Mesothelial cell of epicardium (in vitro differentiated cells): Measurements from ENCODE around the gene HAUS5. TPM values are rescaled to one million over a fixed set of nuclear protein-coding genes. Genes with fewer than 3 reads are reported as not detected.
"Not testable (repeated sequence)": the region's sequence is repeated elsewhere in the genome, so short reads cannot be mapped to it uniquely, and the experiment has no call there.

Experiments used
- DNase-seq, 2 experiments: peaks; one replicate each; pipeline ENCODE4 v3.0.0; 2021; ENCODE audit warnings: low spot score in 2 of 2; ENCODE audit not compliant: unreplicated experiment in 2 of 2
- H3K27ac Mint-ChIP-seq: 2 replicates; pipeline ENCODE4 v1.8.0; 2021; ENCODE audit warnings: mixed read lengths
- H3K27me3 Mint-ChIP-seq: 2 replicates; pipeline ENCODE4 v1.8.0; 2021; ENCODE audit warnings: low read depth, mixed read lengths
- H3K36me3 Mint-ChIP-seq: 2 replicates; pipeline ENCODE4 v1.8.0; 2021; ENCODE audit warnings: mixed read lengths
- H3K4me1 Mint-ChIP-seq: 2 replicates; pipeline ENCODE4 v1.8.0; 2021; ENCODE audit warnings: mixed read lengths
- H3K4me3 Mint-ChIP-seq: 2 replicates; pipeline ENCODE4 v1.8.0; 2021; ENCODE audit warnings: mild to moderate bottlenecking, moderate library complexity, mixed read lengths
- H3K9me3 Mint-ChIP-seq: 2 replicates; pipeline ENCODE4 v1.8.0; 2021; ENCODE audit warnings: mixed read lengths
- total RNA-seq: library from RNA; stranded (reverse); gene quantifications from 3 replicates; pipeline ENCODE4 v1.2.1, GENCODE V29; 2021
- TF ChIP-seq, protein P1 (sequence below): fragments of 200-600 bp; sonication (generic); IDR thresholded peaks from one replicate; pipeline ENCODE4 v1.5.0; 2021; ENCODE audit warnings: antibody characterized with exemption; ENCODE audit not compliant: unreplicated experiment

Gene HAUS5
- total RNA-seq, 1 donor from 2014 or later = 28.7 TPM

DNA sequence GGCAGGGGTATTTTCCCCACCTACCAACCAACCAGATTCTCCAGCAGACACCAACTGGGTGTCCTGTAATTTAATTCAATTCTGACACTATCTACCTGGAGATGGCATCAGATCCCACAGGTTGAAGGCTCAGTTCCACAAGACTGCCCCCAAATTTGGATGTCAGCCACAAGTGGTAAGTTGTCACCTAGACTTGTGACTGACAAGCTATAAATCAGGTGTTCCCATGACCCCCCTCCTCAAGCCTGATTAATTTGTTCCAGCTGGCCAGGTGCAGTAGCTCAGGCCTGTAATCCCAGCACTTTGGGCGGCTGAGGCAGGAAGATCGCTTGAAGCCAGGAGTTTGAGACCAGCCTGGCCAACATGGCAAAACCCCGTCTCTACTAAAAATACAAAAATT is 10.6 kb upstream of the HAUS5 start:
- H3K36me3 Mint-ChIP-seq = no peaks in the 10 kb centered on the region
- H3K27ac Mint-ChIP-seq = no peak overlapping the region
- H3K9me3 Mint-ChIP-seq = no peaks in the 10 kb centered on the region
- H3K4me3 Mint-ChIP-seq = no peak overlapping the region
- peaks cover 22% of the 10 kb centered on the region for H3K27me3 Mint-ChIP-seq
- TF ChIP-seq, protein P1, sequence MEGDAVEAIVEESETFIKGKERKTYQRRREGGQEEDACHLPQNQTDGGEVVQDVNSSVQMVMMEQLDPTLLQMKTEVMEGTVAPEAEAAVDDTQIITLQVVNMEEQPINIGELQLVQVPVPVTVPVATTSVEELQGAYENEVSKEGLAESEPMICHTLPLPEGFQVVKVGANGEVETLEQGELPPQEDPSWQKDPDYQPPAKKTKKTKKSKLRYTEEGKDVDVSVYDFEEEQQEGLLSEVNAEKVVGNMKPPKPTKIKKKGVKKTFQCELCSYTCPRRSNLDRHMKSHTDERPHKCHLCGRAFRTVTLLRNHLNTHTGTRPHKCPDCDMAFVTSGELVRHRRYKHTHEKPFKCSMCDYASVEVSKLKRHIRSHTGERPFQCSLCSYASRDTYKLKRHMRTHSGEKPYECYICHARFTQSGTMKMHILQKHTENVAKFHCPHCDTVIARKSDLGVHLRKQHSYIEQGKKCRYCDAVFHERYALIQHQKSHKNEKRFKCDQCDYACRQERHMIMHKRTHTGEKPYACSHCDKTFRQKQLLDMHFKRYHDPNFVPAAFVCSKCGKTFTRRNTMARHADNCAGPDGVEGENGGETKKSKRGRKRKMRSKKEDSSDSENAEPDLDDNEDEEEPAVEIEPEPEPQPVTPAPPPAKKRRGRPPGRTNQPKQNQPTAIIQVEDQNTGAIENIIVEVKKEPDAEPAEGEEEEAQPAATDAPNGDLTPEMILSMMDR = no peak
- no peaks in the 10 kb centered on the region for H3K4me1 Mint-ChIP-seq
- DNase-seq = no peak

DNA sequence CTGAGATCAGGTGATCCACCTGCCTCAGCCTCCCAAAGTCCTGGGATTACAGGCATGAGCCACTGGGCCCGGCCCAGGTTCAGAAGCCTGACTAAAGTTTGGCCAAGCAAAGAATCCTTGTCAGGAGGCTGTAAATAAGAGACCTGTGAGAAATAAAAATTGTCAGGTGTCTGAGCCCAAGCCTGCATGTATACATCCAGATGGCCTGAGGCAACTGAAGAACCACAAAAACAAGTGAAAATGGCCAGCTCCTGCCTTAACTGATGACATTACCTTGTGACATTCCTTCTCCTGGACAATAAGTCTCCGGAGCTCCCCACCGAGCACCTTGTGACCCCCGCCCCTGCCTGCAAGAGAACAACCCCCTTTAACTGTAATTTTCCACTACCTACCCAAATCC is 8.1 kb upstream of the HAUS5 start:
- not testable (repeated sequence) for H3K27ac Mint-ChIP-seq, H3K4me3 Mint-ChIP-seq, H3K36me3 Mint-ChIP-seq, DNase-seq, H3K4me1 Mint-ChIP-seq
- Mint-ChIP-seq H3K27me3 (peaks cover 24% of the 10 kb centered on the region), H3K9me3 (peaks cover 11% of the 10 kb centered on the region)

DNA sequence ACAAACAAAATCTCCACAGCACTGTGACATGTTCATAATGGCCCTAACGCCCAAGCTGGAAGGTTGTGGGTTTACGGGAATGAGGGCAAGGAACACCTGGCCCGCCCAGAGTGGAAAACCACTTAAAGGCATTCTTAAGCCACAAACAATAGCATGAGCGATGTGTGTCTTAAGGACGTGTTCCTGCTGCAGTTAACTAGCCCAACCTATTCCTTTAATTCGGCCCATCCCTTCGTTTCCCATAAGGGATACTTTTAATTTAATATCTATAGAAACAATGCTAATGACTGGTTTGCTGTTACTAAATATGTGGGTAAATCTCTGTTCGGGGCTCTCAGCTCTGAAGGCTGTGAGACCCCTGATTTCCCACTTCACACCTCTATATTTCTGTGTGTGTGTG is 5.4 kb upstream of the HAUS5 start:
- DNase-seq, H3K27ac Mint-ChIP-seq, H3K4me1 Mint-ChIP-seq, H3K36me3 Mint-ChIP-seq, H3K4me3 Mint-ChIP-seq, H3K27me3 Mint-ChIP-seq: not testable (repeated sequence)
- H3K9me3 Mint-ChIP-seq = peaks cover 11% of the 10 kb centered on the region

DNA sequence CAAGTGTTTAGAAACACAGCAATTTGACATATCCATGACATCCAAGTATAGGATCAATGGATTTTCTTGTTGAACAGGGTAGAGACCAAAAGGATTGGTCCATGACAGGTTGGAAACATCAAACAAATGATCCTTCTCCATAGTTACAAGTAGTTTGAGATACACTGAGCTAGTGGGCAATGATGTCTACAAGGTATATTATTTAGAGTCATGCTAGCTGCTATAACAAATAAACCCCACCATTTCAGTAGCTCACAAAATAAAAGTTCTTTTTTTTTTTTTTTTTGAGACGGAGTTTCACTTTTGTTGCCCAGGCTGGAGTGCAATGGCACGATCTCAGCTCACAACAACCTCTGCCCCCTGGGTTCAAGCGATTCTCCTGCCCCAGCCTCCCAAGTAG is 4.9 kb upstream of the HAUS5 start:
- no peak overlapping the region for H3K27ac Mint-ChIP-seq
- TF ChIP-seq, protein P1 = no peak
- peaks cover 11% of the 10 kb centered on the region for H3K9me3 Mint-ChIP-seq
- H3K4me1 Mint-ChIP-seq = no peaks in the 10 kb centered on the region
- peaks cover 6% of the 10 kb centered on the region for H3K27me3 Mint-ChIP-seq
- no peak for DNase-seq
- no peaks in the 10 kb centered on the region for H3K36me3 Mint-ChIP-seq
- no peak overlapping the region for H3K4me3 Mint-ChIP-seq

DNA sequence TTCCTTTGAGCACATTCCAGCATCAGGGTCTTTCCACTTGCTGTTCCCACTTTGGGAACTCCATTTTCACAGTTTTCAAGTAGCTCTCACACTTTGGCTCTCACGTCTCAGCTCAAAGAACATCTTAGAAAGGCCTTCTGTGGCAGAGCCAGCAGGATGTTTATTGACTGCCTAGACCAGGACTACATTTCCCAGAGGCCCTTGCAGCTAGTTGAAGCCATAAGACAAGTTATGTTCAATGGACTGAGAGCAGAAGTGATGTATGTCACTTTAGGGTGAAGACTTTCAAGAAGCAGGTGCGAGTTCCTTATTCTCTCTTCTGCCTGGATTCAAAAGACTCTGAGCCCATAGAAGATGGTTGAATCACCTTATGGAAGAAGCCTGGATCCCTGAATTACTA is 4.3 kb upstream of the HAUS5 start:
- TF ChIP-seq, protein P1 = no peak
- Mint-ChIP-seq H3K27me3 (peaks cover 4% of the 10 kb centered on the region), H3K4me3 (no peak overlapping the region), H3K27ac (no peak overlapping the region), H3K36me3 (no peaks in the 10 kb centered on the region), H3K4me1 (no peaks in the 10 kb centered on the region), H3K9me3 (peaks cover 11% of the 10 kb centered on the region)
- DNase-seq = no peak

DNA sequence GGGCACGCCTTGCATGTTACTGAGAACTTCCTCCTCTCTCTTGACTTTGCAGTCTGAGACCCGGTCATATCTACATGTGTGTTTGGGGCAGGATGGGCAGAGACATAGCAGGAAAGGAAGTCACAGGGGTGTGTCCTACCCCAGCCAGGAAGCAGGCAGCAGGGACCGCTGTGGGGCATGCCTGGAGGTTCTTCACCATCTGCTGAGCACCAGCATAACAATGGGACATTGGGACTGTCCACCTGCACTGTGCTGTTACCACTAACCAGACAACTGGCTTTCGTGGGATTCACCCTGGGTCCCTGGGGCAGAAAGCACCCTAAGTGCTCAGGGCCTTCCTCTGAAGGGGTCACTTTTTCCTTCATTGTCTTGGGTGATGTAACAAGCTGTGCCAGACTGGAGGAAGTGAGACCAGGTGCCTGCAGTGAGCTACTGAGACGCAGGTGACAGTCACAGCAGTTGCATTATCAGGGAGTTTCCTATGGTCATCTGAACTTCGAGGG is 2.6 kb upstream of the HAUS5 start:
- Mint-ChIP-seq H3K27ac (no peak overlapping the region), H3K36me3 (no peaks in the 10 kb centered on the region), H3K9me3 (peaks cover 11% of the 10 kb centered on the region), H3K4me1 (no peaks in the 10 kb centered on the region), H3K4me3 (no peak overlapping the region), H3K27me3 (peaks cover 2% of the 10 kb centered on the region)
- no peak for DNase-seq
- TF ChIP-seq, protein P1 = no peak

DNA sequence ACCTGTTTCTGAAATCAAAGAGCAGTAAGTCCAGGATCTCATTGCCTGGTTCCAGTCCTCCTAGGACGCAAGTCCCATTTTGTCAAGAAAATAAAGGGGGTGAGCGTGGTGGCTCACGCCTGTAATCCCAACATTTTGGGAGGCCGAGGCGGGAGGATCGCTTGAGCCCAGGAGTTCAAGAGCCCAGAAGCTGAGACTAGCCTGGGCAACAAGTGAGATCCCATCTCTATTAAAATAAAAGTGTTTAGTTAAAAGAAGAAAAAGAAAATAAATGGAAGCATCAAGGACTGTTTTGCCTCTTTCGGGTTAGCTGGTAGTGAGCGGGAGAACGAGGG is 344 bp upstream of the HAUS5 start:
- Mint-ChIP-seq H3K9me3 (peaks cover 11% of the 10 kb centered on the region), H3K27me3 (peaks cover 2% of the 10 kb centered on the region), H3K36me3 (peaks cover 4% of the 10 kb centered on the region), H3K4me3 (peak overlapping the region; percentile 83), H3K27ac (peak overlapping the region; percentile 77), H3K4me1 (no peaks in the 10 kb centered on the region)
- TF ChIP-seq, protein P1 = no peak
- no peak for DNase-seq
